HEK293 (cell line): Measurements from ENCODE around the gene ZNF599.

Source experiments
- CTCF ChIP-seq: fragments of 450-650 bp; formaldehyde crosslinking; IDR thresholded peaks from 2 replicates; pipeline ENCODE4 v1.5.1; 2016; ENCODE audit warnings: missing biosample characterization, missing genetic modification characterization
- HIC1 ChIP-seq: fragments of 450-650 bp; formaldehyde crosslinking; IDR thresholded peaks from 2 replicates; pipeline ENCODE4 v1.5.1; 2016; ENCODE audit warnings: missing biosample characterization, missing genetic modification characterization
- IKZF3 ChIP-seq: fragments of 450-650 bp; IDR thresholded peaks from 2 replicates; pipeline ENCODE4 v1.5.0; 2018; ENCODE audit warnings: missing biosample characterization, mild to moderate bottlenecking, missing genetic modification characterization, moderate library complexity
- MEIS1 ChIP-seq: sonication (generic); formaldehyde crosslinking; IDR thresholded peaks from 2 replicates; pipeline ENCODE4 v1.8.1; 2022; ENCODE audit warnings: missing genetic modification reagents, mild to moderate bottlenecking, borderline replicate concordance
- YY1 ChIP-seq: fragments of 450-650 bp; formaldehyde crosslinking; IDR thresholded peaks from 2 replicates; pipeline ENCODE4 v1.5.1; 2018; ENCODE audit warnings: missing biosample characterization, missing genetic modification characterization
- ZNF132 ChIP-seq: fragments of 450-650 bp; formaldehyde crosslinking; IDR thresholded peaks from 2 replicates; pipeline ENCODE4 v1.5.1; 2017; ENCODE audit warnings: missing biosample characterization, missing genetic modification characterization, borderline replicate concordance
- ZNF140 ChIP-seq: fragments of 450-650 bp; formaldehyde crosslinking; IDR thresholded peaks from 2 replicates; pipeline ENCODE4 v1.5.1; 2016; ENCODE audit warnings: missing biosample characterization, missing genetic modification characterization
- ZNF18 ChIP-seq: fragments of 450-650 bp; formaldehyde crosslinking; IDR thresholded peaks from 2 replicates; pipeline ENCODE4 v1.5.1; 2016; ENCODE audit warnings: missing biosample characterization, missing genetic modification characterization
- ZNF221 ChIP-seq: fragments of 450-650 bp; formaldehyde crosslinking; IDR thresholded peaks from 2 replicates; pipeline ENCODE4 v1.5.1; 2017; ENCODE audit warnings: missing biosample characterization, missing genetic modification characterization, borderline replicate concordance
- ZNF362 ChIP-seq: fragments of 450-650 bp; formaldehyde crosslinking; IDR thresholded peaks from 2 replicates; pipeline ENCODE4 v1.5.1; 2016; ENCODE audit warnings: missing biosample characterization, missing genetic modification characterization
- ZNF37A ChIP-seq: fragments of 450-650 bp; IDR thresholded peaks from 2 replicates; pipeline ENCODE4 v1.5.1; 2018; ENCODE audit warnings: missing biosample characterization, missing genetic modification characterization
- ZNF449 ChIP-seq: fragments of 450-650 bp; formaldehyde crosslinking; IDR thresholded peaks from 2 replicates; pipeline ENCODE4 v1.5.1; 2017; ENCODE audit warnings: missing biosample characterization, mild to moderate bottlenecking, missing genetic modification characterization, moderate library complexity

GRCh38 chr19:34778342-34778741, 5.3 kb upstream of the ZNF599 start:
- TF ChIP-seq ZNF18 (tag by site-specific recombination) (no peak), CTCF (tag by site-specific recombination) (no peak), YY1 (no peak), HIC1 (tag by site-specific recombination) (no peak), MEIS1 (CRISPR knock-in tag) (no peak), ZNF37A (tag by site-specific recombination) (no peak), ZNF140 (tag by site-specific recombination) (no peak), ZNF362 (tag by site-specific recombination) (no peak), IKZF3 (tag by site-specific recombination) (no peak), ZNF221 (tag by site-specific recombination) (no peak), ZNF132 (no peak), ZNF449 (tag by site-specific recombination) (no peak)
